ENCODE data around the gene CDH4.

- TF ChIP-seq CTCF (IDR thresholded peaks at IDR 0.05), result no peak
- TF ChIP-seq POLR2A (IDR thresholded peaks at IDR 0.05), result no peak
Observed at GRCh38 chr20:61310954-61311353, 58.9 kb downstream of the CDH4 start.

All from ovary (tissue), 3 donors.